ENCODE data around the gene PRKCB.

PRKCB gene

DNA sequence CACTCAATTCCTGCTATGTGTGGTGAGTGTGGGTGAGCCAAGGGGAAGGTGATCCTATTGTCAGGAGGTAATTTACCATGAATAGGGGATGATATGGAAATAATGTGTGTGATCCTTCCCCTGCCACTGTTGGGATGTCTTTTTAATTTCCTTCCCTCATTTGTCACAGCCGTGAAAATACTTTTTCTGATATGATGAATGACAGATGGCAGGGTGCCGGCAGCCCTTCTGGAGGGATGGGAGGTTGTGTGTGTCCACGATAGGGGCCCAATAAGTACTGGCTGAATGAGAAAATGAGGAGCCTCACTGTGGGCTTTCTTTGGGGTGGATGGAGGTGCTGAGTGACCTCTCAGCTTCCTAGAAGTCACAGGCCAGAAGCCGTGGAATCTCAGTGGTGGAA lies 109.5 kb downstream of the PRKCB start:
- no peak for DNase-seq

DNA sequence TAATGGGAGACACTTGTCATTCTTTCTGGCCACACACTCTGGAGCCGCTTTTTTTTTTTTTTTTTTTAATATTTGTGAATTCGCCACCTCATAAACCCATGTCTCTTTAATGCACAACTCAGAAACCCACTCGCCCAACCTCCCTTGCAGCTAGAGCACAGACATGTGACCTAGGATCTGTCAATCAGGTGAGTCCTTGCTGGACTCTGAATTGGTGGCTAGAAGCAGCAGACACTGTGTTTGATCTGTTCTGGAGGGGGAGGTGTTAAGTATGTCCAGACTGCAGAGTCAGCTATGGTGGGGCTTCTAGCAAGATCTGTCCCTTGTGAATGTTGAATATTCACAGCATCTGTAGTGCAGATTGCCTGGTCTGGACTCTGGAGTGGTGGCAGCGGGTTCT lies 112.1 kb downstream of the PRKCB start:
- DNase-seq = no peak

DNA sequence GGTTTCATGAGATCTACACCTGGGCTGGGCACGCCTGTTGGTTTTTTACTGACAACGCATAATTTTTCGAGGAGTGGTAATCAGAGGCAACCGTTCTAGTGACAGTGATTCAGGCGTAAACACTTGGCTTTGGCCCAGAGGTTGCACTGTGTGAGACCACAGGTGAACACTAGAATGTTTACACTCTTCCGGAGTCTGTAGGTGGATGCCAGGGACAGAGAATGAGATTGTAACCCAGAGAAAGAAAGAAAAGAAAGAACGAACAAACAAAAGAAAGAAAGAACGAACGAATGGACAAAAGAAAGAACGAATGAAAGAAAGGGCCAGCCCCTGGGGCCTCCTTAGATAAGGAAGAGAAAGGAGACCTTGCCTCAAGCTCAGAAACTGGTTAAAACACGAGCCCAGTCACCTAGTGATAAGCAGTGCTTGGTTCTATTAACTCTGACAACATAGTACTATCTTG lies 113.2 kb downstream of the PRKCB start:
- peak in 1 of 2 experiments; percentile 61 for DNase-seq

DNA sequence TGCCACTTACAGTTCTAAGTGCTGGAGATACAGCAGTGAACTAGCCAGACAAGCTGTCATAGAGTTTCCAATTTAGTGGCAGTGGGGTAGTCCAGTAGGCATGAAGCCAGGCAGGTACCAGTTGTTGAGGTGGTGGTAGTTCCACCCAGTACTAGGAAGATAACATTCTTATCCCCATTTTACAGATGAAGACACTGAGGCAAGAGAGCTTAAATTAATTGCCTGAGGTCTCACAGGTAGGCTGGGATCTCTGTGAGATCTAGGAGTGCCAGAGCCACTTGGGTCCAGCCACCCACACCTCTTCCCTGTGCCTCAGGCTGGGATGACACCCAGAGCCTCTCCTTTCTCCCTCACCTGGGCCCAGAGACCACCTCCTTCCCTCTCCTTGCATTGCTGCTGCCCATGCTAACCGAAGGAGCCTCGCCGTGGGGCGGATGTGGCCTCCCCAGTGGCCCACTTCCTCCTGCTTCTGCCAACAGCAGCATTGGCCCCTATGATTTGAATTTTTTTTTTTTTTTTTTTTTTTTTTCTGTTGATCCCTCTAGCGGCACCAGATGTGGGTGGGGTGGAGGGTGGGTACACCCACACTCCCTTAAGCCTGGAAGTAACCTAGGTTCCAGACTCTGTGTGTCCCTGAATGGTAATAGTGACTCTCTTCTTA lies 114.0 kb downstream of the PRKCB start:
- DNase-seq = peak; percentile 26 to 52

DNA sequence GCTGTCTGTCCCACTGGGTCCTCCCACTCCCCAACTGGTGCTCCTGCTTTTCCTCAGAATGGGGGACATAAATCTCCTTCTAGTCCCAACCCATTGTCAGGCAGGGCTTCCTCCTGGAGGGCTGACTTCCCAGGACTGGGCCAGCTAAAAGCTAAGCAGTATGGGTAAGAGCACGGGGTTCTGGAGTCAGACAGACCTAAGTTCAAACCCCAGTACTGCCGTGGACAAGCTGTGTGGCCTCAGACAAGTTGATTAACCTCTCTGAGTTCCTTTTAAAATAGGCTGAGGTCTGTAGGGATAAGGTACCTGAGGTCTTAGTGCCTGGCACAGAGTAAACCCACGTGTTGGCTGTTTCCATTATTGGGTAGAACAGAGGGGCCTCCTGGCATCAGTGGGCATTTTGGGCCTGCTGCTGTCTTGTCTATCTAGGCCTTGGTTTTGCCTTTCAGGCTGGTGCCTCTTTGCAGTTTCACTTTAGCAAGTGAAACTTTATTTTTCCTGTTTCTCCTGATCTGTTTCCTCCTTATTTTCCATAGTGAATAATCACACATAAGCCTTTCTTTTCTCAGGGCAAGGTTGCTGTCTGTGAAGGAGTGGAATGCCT lies 114.6 kb downstream of the PRKCB start:
- DNase-seq = no peak

DNA sequence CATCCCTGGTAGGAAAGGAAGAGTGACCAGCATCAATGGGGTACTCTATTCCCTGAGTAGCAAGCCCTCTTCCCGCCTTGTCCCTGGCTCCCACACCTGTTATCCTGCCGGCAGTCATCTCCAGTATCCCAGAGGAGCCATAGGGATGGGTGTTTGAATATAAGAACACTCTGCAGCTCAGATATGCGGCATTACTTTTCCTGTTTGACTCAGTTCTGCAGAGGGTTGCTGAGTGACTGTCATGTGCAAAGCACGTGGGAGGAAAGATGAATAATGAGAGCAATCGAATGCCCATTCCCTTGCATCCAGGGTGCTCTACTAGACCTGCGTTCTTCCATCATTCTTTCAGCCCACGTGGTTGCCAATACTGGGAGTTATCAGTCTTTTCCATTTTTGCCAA lies 115.1 kb downstream of the PRKCB start:
- no peak for DNase-seq

DNA sequence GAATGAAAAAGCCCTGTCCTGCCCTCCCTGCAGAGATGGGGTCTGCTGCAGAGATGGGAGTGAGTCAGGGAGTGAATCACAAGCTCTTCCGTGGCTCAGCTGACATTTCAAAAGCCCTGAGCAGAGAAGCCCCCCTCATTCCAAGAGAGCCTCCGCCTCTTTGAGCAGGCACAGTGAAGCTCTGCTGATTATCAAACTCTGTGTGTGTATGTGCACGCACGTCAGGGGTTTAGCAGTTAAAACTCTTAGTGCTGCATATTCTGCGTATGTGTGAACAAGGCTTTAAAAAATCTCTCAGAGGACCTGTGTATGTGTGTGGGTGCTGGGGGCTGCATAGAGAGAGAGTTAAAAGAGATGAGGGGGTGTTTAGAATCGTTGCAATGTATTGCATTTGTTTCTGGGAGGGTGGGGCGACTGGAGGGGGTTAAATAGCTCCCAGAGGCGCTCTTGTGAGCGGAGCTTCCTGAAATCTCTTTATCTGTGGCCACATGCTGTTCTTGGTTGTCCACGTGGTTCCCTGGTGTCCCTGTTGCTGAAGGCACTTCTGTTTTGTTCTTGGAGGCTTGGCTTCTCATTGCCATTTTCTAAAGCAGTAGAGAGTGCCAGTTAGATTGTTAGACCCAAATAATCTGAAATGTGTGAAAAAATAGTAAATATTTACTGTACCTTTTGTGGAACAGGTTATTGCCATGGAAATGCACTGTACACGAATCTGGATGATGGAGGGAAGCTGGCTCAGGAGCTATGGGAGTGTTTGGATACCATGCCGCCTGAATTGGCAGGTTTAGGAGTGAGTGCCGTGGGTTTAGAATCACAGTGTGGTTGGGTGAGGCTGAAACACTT lies 116.6 kb downstream of the PRKCB start:
- DNase-seq = peak in 1 of 2 experiments; percentile 66

DNA sequence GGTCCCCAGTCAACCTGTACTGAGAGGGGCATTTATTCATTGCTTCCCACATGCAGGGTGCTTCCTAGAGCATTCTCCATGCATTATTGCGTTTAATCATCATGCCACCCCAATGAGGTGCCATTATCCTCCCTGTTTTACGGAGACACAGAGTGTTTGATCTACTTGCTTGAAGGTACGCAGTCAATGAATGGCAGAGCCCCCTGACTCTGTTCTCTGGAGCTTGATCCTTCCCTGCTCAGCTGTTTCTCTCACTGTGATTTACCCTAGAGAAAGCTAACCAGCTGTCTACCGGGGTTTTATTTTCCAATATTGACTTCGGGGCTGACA lies 117.2 kb downstream of the PRKCB start:
- no peak for DNase-seq

DNA sequence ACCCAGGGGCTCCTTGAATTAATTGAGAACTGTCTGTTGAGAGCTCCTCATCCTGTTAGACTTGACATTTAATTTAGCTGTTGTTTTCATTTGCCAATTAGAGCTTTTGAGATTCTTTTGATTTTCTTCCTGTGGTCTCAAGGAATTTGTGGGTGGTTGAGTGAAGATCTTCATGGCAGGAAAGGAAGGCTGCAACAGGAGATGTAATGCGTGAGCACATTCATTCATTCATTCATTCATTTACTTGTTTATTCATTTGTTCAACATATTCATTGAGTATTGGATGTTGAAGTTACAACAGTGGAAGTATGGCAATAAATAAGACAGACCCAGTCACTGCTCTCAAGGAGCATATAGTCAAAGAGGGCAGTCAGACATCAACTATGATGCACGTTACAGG lies 117.7 kb downstream of the PRKCB start:
- DNase-seq = no peak

DNA sequence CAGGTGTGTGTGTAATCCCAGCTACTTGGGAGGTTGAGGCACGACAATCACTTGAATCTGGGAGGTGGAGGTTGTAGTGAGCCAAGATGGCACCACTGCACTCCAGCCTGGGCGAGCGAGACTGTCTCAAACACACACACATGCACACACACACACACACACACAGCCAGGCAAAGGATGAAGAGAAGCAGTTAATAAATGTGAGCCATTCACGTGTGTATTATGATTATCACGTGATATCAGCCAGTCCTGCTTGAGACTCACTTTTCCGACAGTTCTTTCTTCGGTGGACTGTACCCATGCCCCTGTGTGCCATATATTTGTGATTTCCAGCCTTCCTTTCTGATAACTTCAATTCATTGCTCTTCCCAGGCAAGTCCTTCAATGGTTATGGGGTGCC lies 119.3 kb downstream of the PRKCB start:
- no peak for DNase-seq

DNA sequence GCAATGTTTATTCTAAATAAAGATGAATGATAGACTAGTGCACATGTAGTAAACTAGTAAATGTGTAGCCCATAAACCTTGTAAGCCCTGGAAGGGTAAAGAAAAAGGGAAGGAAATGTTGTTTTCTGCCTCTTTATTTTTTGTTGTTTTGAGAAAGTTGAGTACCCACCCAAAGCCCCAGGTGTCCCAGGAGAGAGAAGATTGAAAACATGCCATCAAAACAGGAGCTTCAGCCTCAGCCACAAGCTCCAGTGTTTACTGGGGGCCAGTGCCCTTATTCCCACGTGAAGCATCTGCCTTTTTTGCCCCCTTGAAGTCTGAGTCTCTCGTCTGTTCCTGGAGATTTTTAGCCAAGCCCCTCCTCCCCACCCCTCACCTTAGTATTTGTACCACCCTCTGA lies 121.5 kb downstream of the PRKCB start:
- no peak for DNase-seq

DNA sequence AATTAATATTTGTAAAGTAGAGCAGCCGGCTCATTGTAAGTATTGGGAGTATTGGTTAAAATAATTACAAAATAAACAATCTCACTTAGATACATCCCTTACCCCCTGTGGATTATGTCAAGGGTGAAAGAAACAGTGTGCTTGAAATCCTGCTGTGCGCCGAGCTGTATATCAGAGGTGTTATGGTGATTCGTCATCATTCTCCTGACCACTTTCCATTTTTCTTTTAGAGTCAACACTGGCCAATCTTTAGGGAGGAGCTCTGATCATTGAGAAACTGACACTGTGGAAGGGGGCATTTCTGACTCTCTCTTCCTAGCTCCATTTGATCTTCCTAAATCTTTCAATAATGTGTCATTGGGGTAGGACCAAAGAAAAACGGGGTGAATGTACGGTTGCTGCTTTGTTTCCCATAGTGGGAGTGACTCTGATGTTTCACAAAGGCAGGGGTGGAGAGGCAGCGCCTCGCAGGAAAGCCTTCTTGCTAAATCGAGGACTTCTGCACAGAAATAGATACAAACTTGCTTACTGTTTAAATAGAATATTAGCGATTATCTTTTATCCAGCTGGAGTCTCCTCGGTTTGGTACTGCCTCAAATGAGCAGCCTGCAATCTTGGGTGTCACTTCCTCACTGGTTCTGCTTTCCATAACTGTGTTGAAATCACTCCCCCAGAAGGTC lies 123.4 kb downstream of the PRKCB start:
- DNase-seq = no peak

DNA sequence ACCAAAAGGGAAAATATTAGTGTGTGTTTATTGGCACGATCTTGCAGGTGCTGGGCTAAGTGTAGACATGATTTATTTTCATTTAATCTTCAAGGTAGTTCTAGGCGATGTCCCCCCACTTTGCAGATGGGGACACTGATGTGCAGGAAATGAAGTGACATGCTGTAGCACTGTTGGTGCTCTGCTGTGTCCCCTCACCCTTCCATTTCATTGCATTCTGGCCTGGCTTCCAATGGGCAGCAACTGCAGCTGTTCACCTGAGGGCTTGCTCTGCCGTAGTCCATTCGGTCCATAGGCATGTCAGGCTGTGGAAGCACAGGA lies 123.9 kb downstream of the PRKCB start:
- no peak for DNase-seq

DNA sequence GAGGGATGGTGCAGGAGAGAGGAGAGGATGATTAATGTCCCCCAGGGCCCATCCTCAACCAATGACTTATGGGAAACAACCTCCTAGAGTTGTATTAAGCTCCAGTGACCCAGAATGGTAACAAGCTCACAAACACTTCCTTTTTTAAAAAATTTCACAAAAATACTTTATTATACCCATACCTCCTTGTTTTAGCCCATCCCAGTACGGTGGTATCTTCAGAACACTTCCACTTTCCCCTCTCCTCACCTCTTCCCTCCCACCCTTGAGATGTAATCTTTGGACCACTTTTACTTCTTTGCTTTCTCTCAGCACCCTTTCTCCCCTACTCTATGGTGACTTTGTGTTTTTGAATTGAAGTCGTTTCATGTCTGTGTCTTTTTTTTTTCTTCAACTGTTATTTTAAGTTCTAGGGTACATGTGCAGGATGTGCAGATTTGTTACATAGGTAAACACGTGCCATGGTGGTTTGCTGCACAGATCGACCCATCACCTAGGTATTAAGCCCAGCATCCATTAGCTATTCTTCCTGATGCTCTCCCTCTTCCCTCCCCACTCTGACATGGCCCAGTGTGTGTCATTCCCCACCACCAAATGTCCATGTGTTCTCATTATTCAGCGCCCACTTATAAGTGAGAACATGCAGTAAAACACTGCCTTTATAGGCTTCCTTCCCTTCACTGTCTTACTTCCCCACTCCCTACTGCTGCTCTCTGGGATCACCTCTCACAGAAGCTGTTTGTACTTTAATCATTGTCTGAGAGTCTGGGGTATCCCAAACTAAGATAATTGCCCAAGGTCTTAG lies 124.5 kb downstream of the PRKCB start:
- no peak for DNase-seq

DNA sequence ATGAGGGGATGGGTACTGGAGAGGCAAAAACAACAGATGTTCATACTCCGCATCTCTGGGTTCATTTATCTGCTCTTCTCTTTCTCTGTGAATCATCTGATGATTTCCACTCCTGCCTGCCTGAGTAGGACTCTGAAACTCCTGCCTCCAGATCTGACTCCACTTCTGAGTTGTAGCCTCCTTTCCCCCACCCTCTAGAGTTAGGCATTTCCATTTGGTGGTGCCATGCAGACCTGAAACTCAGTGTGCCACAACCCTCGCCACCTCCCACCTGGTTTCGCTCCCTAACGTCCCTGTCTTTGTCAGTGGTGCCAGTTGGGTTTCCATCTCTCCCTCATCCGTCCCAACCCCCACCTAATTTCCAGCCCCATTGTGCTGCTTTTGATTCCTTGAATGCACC lies 126.2 kb downstream of the PRKCB start:
- DNase-seq = peak in 1 of 2 experiments; percentile 48

DNA sequence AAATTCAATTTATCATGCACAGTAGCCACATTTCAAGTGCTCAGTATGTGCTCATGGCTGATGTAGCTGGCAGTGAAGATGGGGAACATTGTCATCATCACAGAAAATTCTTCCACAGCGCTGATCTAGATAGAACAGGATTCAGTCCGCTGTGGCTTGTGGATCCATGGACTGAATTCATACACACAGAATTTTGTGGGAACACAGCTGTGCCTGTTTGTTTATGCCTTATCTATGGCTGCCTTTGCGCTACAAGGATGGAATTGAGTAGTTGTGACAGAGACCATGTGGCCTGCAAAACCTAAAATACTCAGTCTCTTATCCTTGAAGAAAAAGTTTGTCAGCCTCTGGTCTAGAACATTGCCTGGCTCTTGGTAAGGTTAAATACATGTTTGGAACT lies 128.4 kb downstream of the PRKCB start:
- no peak for DNase-seq

DNA sequence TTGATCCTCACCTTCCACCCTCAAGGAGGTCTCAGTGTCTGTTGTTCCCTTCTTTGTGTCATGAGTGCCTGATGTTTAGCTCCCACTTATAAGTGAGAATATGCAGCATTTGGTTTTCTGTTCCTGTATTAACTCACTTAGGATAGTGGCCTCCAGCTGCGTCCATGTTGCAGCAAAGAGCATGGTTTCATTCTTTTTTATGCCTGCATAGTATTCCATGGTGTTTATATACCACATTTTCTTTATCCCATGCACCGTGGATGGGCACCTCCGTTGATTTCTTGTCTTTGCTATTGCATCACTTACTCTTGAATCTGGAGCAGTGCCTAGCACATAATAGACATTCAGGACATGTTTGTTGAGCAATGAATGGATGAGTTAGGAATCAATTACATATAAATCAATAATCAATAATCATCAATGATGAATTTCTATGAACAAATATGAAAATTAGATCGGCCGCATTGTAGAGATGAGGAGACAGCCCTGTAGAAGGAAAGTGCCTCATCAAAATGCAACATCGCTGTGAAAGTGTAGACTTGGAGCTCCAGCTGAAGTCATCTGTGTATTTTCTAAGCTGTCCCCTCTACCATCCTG lies 129.5 kb downstream of the PRKCB start:
- DNase-seq = no peak

DNA sequence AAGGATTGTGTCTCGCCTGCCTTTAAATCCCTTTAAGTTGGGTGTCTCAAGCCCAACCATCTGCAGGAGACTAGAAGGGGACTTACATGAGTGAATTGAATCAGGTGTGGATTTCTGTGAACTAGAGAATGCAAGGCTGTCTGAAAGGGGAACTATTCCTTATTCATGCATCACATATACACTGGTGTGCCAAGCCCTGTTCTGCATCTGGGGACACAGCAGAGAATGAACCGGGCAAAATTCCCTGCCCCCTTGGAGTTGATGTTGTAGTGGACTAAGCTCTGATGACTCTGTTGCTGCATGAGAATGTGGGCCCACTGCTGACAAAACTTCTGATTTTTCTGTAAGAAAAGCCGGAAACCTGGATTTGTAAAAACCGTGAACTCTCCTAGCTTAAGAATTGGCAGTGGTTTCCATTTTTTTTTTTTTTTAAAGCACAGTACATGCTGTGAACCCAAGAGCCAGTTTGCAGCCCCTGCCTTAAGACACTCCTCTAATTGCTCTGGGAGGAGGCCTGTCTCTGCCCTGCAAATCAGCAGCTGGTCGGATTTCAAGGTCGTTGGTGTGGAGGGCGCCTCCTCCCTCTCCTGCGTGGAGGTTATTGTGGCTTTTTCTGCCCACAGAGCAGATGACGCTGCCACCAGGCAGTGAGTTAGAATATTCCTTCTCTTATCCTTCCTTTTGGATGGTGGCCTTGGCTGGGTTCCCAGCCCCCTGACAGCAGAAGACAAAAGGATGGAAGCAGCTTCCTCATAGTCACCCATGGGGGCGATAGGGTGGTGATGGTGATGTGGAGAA lies 131.0 kb downstream of the PRKCB start:
- no peak for DNase-seq

DNA sequence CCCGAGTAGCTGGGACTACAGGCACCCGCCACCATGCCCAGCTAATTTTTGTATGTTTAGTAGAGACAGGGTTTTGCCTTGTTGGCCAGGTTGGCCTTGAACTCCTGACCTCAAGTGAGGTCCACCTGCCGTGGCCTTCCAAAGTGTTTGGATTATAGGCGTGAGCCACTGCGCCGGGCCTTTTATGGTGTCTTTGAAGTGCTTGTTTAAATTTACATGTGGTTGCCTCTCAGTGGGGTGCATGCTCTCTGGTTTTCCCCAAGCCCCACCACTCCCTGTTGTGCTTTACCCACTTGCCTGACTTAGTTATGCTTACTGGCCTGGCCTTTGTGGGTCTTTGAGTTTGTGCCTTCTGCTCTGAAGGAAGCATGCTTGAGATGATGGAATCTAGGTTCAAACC lies 132.0 kb downstream of the PRKCB start:
- DNase-seq = no peak

DNA sequence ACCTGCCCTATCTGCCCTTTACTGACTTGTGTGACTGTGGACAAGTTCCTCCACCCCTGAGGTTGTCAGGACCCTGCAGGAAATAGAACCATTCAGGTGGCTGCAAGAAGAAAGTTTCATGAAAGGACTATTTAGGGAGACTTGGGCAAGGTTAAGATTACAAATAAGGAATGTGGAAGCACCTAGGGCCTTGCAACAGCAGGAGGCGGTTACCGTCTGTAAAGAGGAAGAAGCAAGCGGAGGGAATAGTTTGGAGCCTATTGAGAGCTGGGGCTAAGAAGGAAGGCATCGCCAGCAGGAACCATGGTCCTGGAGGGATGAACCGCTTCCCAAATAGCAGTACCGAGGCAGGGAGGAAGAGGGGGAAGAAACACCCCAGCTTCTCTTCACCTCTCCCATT lies 132.4 kb downstream of the PRKCB start:
- DNase-seq = no peak

DNA sequence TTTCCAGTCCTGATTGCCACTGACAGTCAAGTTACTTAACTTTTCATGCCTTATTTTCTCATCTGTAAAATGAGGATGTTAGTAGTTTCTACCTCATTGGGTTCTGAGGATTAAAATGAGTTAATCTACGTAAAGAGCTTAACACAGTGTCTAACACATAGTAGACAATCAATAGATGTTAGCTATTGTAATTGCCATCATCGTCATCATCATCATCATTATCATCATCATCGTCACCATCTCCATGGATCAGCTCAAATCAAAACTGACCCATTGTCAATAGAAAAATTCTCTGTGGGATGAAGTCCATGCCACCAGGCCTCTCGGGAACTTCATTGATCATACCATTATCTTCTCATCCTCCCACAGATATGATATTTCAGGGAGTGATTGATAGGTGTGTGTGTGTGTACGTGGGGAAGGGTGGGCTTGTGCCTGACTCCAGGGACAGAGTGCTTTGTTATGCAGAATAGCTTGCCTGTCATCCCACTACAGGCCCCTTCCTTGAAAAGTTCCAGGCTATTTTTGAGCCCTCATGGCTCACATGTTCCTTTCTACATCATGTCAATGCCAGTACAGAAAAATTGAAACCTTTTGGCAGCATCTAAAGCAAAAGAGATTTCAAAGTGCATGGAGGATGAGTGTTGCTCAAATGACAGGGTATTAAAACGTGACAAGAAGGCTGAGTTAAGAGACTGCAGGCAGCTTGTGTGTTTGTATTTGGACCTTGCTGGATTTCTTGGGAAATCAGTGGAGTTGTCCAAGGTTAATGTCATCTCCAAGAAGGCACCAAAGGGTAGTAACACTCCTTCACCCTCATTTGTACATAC lies 133.9 kb downstream of the PRKCB start:
- no peak for DNase-seq
